ENCODE results near the gene CAPZA2. TPM values are rescaled to one million over a fixed set of nuclear protein-coding genes. Genes with fewer than 3 reads are reported as not detected.

Gene CAPZA2
- total and polyA plus RNA-seq, 9 of the 15 experiments (the other 6 are each of a cell fraction or from before 2014, with no cell fraction given) = 67.0 to 524 (median 176) TPM

DNA sequence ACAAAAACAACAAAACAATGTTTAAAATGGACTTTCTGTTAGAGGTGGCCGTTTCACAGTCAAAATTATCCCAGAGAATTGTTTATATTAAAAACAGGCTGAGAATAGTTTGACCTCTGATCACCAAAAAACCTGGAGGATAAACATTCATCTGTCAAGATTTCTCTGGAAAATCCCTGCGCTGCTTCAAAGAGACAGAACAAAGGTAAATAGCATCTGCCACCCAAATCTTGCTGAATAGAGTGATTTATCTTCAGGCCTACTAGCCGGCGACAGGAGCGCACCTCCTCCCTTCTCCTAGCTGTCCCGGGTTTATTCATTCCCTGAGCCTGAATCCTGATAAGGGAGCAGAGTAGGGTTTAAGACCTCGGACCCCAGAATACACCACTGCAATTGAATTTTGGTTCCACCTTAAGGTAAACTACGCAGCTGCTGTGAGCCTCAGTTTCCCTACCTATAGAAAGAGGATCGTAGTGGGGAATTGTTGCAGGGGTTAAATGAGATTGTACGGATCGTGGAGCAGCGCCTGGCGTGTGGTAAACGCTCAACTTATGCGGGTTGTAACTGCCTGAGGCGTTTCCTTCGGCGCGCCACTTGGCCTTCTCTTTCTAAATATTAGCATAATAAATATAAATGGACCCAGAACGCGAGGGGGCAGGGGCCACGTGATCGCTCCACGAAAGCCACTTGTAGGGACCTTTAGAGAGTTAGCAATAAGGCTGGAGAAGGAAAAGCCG is 90.4 kb downstream of the CAPZA2 start (continued):
- TF ChIP-seq SIN3A (IDR thresholded peaks at IDR 0.05; ENCODE audit: borderline replicate concordance in 2 of 2, control insufficient read depth in 1 of 2, low read depth in 2 of 2, low read length in 2 of 2) (0 out of 4 replicates have a peak, but pooled peaks have one; percentile 28 to 41), ILF3 (IDR thresholded peaks at IDR 0.05; ENCODE audit: borderline replicate concordance) (no peak; the same call in 1 of the 2 replicates), PHB (CRISPR knock-in tag; IDR thresholded peaks at IDR 0.05) (no peak), NFIC (IDR thresholded peaks at IDR 0.05) (0 out of 2 replicates have a peak, but pooled peaks have one; percentile 5), MCM3 (IDR thresholded peaks at IDR 0.05) (no peak), PTBP1 (IDR thresholded peaks at IDR 0.05; ENCODE audit: low read depth, low read length) (no peak), POLR2B (IDR thresholded peaks at IDR 0.05; ENCODE audit: low read depth, partially characterized antibody) (peak; percentile 25), NCOA1 (IDR thresholded peaks at IDR 0.05; ENCODE audit: low read depth) (no peak; the same call in 1 of the 2 replicates), HMG20B (CRISPR knock-in tag; IDR thresholded peaks at IDR 0.05) (no peak), PCBP1 (IDR thresholded peaks at IDR 0.05; ENCODE audit: low read depth, low read length, poor library complexity, severe bottlenecking) (no peak), SRF (CRISPR knock-in tag; IDR thresholded peaks at IDR 0.05) (no peak), GTF2F1 (IDR thresholded peaks at IDR 0.05; ENCODE audit: low read depth, low read length) (no peak), KDM1A (IDR thresholded peaks at IDR 0.05) (peak; percentile 70 to 77), BRD4 (IDR thresholded peaks at IDR 0.05) (peak; percentile 49; the same call in 1 of the 2 replicates), ZNF77 (CRISPR knock-in tag; IDR thresholded peaks at IDR 0.05) (no peak), NFYB (IDR thresholded peaks at IDR 0.05; ENCODE audit: extremely low read depth, insufficient read length) (no peak), NBN (IDR thresholded peaks at IDR 0.05; ENCODE audit: low read depth) (peak; percentile 69; the same call in 1 of the 2 replicates), PRPF4 (IDR thresholded peaks at IDR 0.05; ENCODE audit: insufficient read depth, low read depth, low read length, poor library complexity, severe bottlenecking) (no peak), NCOR1 (IDR thresholded peaks at IDR 0.05) (0 out of 2 replicates have a peak, but pooled peaks have one; percentile 6), ZNF217 (CRISPR knock-in tag; IDR thresholded peaks at IDR 0.05) (no peak), ZNF354B (CRISPR knock-in tag; IDR thresholded peaks at IDR 0.05) (no peak), LEF1 (IDR thresholded peaks at IDR 0.05) (peak; percentile 71), TBL1XR1 (IDR thresholded peaks at IDR 0.05; ENCODE audit: low read length in 2 of 2) (peak in 1 of 2 experiments; percentile 2; a peak in 1 of 4 replicates), CEBPB (tag; IDR thresholded peaks at IDR 0.05) (no peak)
- TF ChIP-seq, protein P1, sequence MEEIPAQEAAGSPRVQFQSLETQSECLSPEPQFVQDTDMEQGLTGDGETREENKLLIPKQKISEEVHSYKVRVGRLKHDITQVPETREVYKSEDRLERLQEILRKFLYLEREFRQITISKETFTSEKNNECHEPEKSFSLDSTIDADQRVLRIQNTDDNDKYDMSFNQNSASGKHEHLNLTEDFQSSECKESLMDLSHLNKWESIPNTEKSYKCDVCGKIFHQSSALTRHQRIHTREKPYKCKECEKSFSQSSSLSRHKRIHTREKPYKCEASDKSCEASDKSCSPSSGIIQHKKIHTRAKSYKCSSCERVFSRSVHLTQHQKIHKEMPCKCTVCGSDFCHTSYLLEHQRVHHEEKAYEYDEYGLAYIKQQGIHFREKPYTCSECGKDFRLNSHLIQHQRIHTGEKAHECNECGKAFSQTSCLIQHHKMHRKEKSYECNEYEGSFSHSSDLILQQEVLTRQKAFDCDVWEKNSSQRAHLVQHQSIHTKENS (CRISPR knock-in tag; IDR thresholded peaks at IDR 0.05) = no peak
- TF ChIP-seq, protein P2, sequence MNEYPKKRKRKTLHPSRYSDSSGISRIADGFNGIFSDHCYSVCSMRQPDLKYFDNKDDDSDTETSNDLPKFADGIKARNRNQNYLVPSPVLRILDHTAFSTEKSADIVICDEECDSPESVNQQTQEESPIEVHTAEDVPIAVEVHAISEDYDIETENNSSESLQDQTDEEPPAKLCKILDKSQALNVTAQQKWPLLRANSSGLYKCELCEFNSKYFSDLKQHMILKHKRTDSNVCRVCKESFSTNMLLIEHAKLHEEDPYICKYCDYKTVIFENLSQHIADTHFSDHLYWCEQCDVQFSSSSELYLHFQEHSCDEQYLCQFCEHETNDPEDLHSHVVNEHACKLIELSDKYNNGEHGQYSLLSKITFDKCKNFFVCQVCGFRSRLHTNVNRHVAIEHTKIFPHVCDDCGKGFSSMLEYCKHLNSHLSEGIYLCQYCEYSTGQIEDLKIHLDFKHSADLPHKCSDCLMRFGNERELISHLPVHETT (CRISPR knock-in tag; conservative IDR thresholded peaks at IDR 0.05 in 1 of 2, IDR thresholded peaks at IDR 0.05 in 1 of 2) = no peak
- TF ChIP-seq, protein P3, sequence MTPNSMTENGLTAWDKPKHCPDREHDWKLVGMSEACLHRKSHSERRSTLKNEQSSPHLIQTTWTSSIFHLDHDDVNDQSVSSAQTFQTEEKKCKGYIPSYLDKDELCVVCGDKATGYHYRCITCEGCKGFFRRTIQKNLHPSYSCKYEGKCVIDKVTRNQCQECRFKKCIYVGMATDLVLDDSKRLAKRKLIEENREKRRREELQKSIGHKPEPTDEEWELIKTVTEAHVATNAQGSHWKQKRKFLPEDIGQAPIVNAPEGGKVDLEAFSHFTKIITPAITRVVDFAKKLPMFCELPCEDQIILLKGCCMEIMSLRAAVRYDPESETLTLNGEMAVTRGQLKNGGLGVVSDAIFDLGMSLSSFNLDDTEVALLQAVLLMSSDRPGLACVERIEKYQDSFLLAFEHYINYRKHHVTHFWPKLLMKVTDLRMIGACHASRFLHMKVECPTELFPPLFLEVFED (CRISPR knock-in tag; conservative IDR thresholded peaks at IDR 0.05) = 0 out of 2 replicates have a peak, but pooled peaks have one; percentile 24

Data from K562 (cell line).